Measurements from ENCODE around the gene VCL.

- TF ChIP-seq CTCF (conservative IDR thresholded peaks at IDR 0.05; ENCODE audit: low read depth, low read length) (no peak), EZH2 (IDR thresholded peaks at IDR 0.05; ENCODE audit: low read length, unreplicated experiment) (no peak)
Observed at GRCh38 chr10:73983096-73984047, 14.5 kb upstream of the VCL start.
